H1 (cell line): ENCODE measurements around the gene RIIAD1. TPM values are rescaled to one million over a fixed set of nuclear protein-coding genes. Genes with fewer than 3 reads are reported as not detected.

Experiments
- ATF3 ChIP-seq: IDR thresholded peaks from 2 replicates; pipeline ENCODE4 v1.6.1; 2011; ENCODE audit warnings: low read depth, mild to moderate bottlenecking, low read length; ENCODE audit not compliant: insufficient read depth
- BACH1 ChIP-seq: IDR thresholded peaks from 2 replicates; pipeline ENCODE4 v1.6.1; 2012; ENCODE audit warnings: low read length, improper control_type of control experiment
- EP300 ChIP-seq, 2 experiments: IDR thresholded peaks; 1 replicate in 1 of 2; 2 replicates in 1 of 2; pipeline ENCODE4 v1.6.1; 2011 to 2012; ENCODE audit warnings: low read depth in 2 of 2, low read length in 2 of 2, mild to moderate bottlenecking in 2 of 2, borderline replicate concordance in 1 of 2, inconsistent platforms in 1 of 2, moderate library complexity in 1 of 2
- KDM1A ChIP-seq: fragments of 200-600, 300-600 bp; sonication (generic); IDR thresholded peaks from 2 replicates; pipeline ENCODE4 v1.7.1; 2016; ENCODE audit warnings: mild to moderate bottlenecking, low read length, borderline replicate concordance
- PHF8 ChIP-seq: fragments of 200-600 bp; sonication (generic); conservative IDR thresholded peaks from 2 replicates; pipeline ENCODE4 v1.7.1; 2012; ENCODE audit warnings: low read depth, mild to moderate bottlenecking, inconsistent platforms, low read length, moderate library complexity
- SIN3A ChIP-seq, 2 experiments: IDR thresholded peaks in 1 of 2; conservative IDR thresholded peaks in 1 of 2; 2 replicates each; pipeline ENCODE4 v1.6.1; 2011 to 2012; ENCODE audit warnings: low read length in 2 of 2, improper control_type of control experiment in 1 of 2, low read depth in 1 of 2, mild to moderate bottlenecking in 1 of 2
- TAF7 ChIP-seq: optimal IDR thresholded peaks from 2 replicates; pipeline ENCODE3; 2011; ENCODE audit warnings: low read depth, mild to moderate bottlenecking, inconsistent platforms, low read length, moderate library complexity, borderline replicate concordance
- YY1 ChIP-seq: IDR thresholded peaks from 2 replicates; pipeline ENCODE4 v1.6.1; 2011; ENCODE audit warnings: low read depth, mild to moderate bottlenecking, low read length
- polyA plus RNA-seq, 7 experiments: library from polyadenylated mRNA; depleted of rRNA in 3 of 7; stranded (reverse) in 5 of 7; unstranded in 2 of 7; fragments of >200 nt in 5 of 7; fragments of 200-250 nt in 2 of 7; gene quantifications; 1 replicate in 5 of 7; 2 replicates in 1 of 7; 4 replicates in 1 of 7; pipeline versions ENCODE4 v1.2.1 to v1.2.3, GENCODE V29; 2011 to 2013; ENCODE audit warnings: missing spikeins in 2 of 7, mixed read lengths in 2 of 7
- total RNA-seq: library from RNA; stranded (reverse); fragmentation: NEBNext Ultra II Directional; extraction: Animal tissue kit (Norgen Biotek cat#: 25700); gene quantifications from 2 replicates; pipeline ENCODE4 v1.2.1, GENCODE V29; 2021

The RIIAD1 gene
- total and polyA plus RNA-seq, 2 of the 8 experiments (the other 6 are each of a cell fraction or from before 2014, with no cell fraction given), result not detected

GRCh38 chr1:151762941-151763921, 41.9 kb downstream of the RIIAD1 start, which contains the start of gene MRPL9 (continued):
- TF ChIP-seq PHF8, result peak; percentile 90
- no peak for TF ChIP-seq KDM1A
- peak; percentile 77 for TF ChIP-seq TAF7
- peak; percentile 95 for TF ChIP-seq YY1
- peak; percentile 49 to 60; a peak in 2 of 4 replicates for TF ChIP-seq SIN3A (conservative IDR thresholded peaks at IDR 0.05 in 1 of 2, IDR thresholded peaks at IDR 0.05 in 1 of 2; ENCODE audit: low read depth in 1 of 2, low read length in 2 of 2)
- no peak for TF ChIP-seq BACH1
- no peak for TF ChIP-seq EP300 (IDR thresholded peaks at IDR 0.05; ENCODE audit: borderline replicate concordance in 1 of 2, low read depth in 2 of 2, low read length in 2 of 2)
- no peak for TF ChIP-seq ATF3
